Left cardiac atrium (tissue), 4 donors: ENCODE results near the gene VPS45. TPM values are rescaled to one million over a fixed set of nuclear protein-coding genes. Genes with fewer than 3 reads are reported as not detected.
"Not testable (repeated sequence)": the region's sequence is repeated elsewhere in the genome, so short reads cannot be mapped to it uniquely, and the experiment has no call there.

Experiments
- ATAC-seq, 2 donors: fragments of 200-7000 bp; cut with Tn5 transposase; one replicate each; pipeline ENCODE4 v1.9.1; 2020; ENCODE audit warnings: mild to moderate bottlenecking in 2 of 2, moderate library complexity in 2 of 2
- DNase-seq: peaks from one replicate; pipeline ENCODE4 v3.0.0-alpha.2; 2020
- intact Hi-C, 2 donors: fragments of 100-400 bp; cut with DNase I; formaldehyde crosslinking; loops; one replicate each; pipeline versions ENCODE4 v1.14.1 to v1.15.1; 2022 to 2023
- total RNA-seq, 2 donors: library from RNA; stranded (reverse); fragmentation: NEBNext Ultra II Directional; extraction: Animal tissue kit (Norgen Biotek cat#: 25700); gene quantifications; one replicate each; pipeline ENCODE4 v1.2.1, GENCODE V29; 2021
- donor health status: DM: no; HTN: yes; CAD: no.
- donor health status: DM: no; HTN: yes; CAD: no; lungs with severe emphysema.
- donor health status: DM: yes; HTN: yes; CAD: no.
- donor health status: Dilated cardiomyopathy.

VPS45 gene
- total RNA-seq, 2 donors from 2014 or later: 39.3 to 40.2 TPM

GRCh38 chr1:150171801-150172200 lies 104.2 kb downstream of the VPS45 start:
- DNase-seq: no peak
- intact Hi-C loops: no loop called here
- no peak for ATAC-seq

GRCh38 chr1:150173141-150173585 lies 105.6 kb downstream of the VPS45 start:
- intact Hi-C loops: no loop called here
- DNase-seq (no peak), ATAC-seq (no peak)

GRCh38 chr1:150176593-150176992 lies 109.0 kb downstream of the VPS45 start:
- no peak for DNase-seq
- intact Hi-C loops: no loop called here
- peak in 1 of 2 donors; percentile 38 for ATAC-seq

- intact Hi-C loops: no loop called here
- peak in 1 of 2 donors; percentile 29 for ATAC-seq
Measured at GRCh38 chr1:150178548-150178947, 111.0 kb downstream of the VPS45 start.

GRCh38 chr1:150179867-150180266 lies 112.3 kb downstream of the VPS45 start:
- ATAC-seq (no peak), DNase-seq (no peak)
- intact Hi-C loops: no loop called here

More at GRCh38 chr1:150178548-150178947, 111.0 kb downstream of the VPS45 start:
- DNase-seq: no peak

- no peak for DNase-seq
- no peak for ATAC-seq
- intact Hi-C loops: no loop called here
Measured at GRCh38 chr1:150180474-150180873, 112.9 kb downstream of the VPS45 start.

- ATAC-seq: no peak
- intact Hi-C loops: no loop called here
- DNase-seq: no peak
Measured at GRCh38 chr1:150182247-150182646, 114.7 kb downstream of the VPS45 start.

- ATAC-seq: no peak
- intact Hi-C loops: no loop called here
- no peak for DNase-seq
Measured at GRCh38 chr1:150183061-150183460, 115.5 kb downstream of the VPS45 start.

- DNase-seq (no peak), ATAC-seq (no peak)
- intact Hi-C loops: no loop called here
Measured at GRCh38 chr1:150185481-150185880, 117.9 kb downstream of the VPS45 start.

GRCh38 chr1:150186438-150186788 lies 118.8 kb downstream of the VPS45 start:
- ATAC-seq, intact Hi-C loops, DNase-seq: not testable (repeated sequence)

GRCh38 chr1:150186789-150187559 lies 119.4 kb downstream of the VPS45 start:
- no peak for DNase-seq
- peak; percentile 60 to 81 for ATAC-seq
- intact Hi-C loops: no loop called here

GRCh38 chr1:150187560-150187931 lies 120.0 kb downstream of the VPS45 start:
- intact Hi-C loops: no loop called here
- ATAC-seq: peak; percentile 27 to 48
- no peak for DNase-seq

GRCh38 chr1:150192012-150192411 lies 124.4 kb downstream of the VPS45 start:
- intact Hi-C loops: no loop called here
- DNase-seq (no peak), ATAC-seq (peak; percentile 76 to 91)

- no peak for ATAC-seq
- intact Hi-C loops: no loop called here
- no peak for DNase-seq
Measured at GRCh38 chr1:150194381-150195031, 126.9 kb downstream of the VPS45 start.

Other genes with a start within 250 kb of the VPS45 start
- gene BOLA1, start 168.2 kb upstream of the VPS45 start, total RNA-seq: 10 to 100 TPM; 13.0 to 16.0 TPM
- 1 to 10 TPM in 1 of 2 donors, under 1 TPM in 1; 0.71 to 1.5 TPM for gene SV2A, start 149.9 kb upstream of the VPS45 start, total RNA-seq
- gene SF3B4, start 140.0 kb upstream of the VPS45 start, total RNA-seq: 10 to 100 TPM; 25.4 to 30.7 TPM
- gene MTMR11, start 130.9 kb upstream of the VPS45 start, total RNA-seq: 1 to 10 TPM; 3.9 to 6.0 TPM
- 10 to 100 TPM; 20.3 to 21.4 TPM for gene OTUD7B, start 57.0 kb upstream of the VPS45 start, total RNA-seq
- 10 to 100 TPM; 30.2 to 42.8 TPM for gene PLEKHO1, start 82.1 kb downstream of the VPS45 start, total RNA-seq
- 10 to 100 TPM; 25.5 to 38.1 TPM for gene ANP32E, start 168.3 kb downstream of the VPS45 start, total RNA-seq
- 1 to 10 TPM; 5.7 to 8.7 TPM for gene CA14, start 190.0 kb downstream of the VPS45 start, total RNA-seq
- gene APH1A, start 201.2 kb downstream of the VPS45 start, total RNA-seq: 10 to 100 TPM; 64.3 to 93.1 TPM
- 10 to 100 TPM; 10.1 to 14.0 TPM for gene C1orf54, start 205.0 kb downstream of the VPS45 start, total RNA-seq
- gene CIART, start 214.8 kb downstream of the VPS45 start, total RNA-seq: 10 to 100 TPM in 1 of 2 donors, 1 to 10 TPM in 1; 9.8 to 14.1 TPM
- 10 to 100 TPM; 72.6 to 74.3 TPM for gene MRPS21, start 226.1 kb downstream of the VPS45 start, total RNA-seq